WTC11 (cell line): ENCODE measurements around the gene ANKRD11. TPM values are rescaled to one million over a fixed set of nuclear protein-coding genes. Genes with fewer than 3 reads are reported as not detected.

Source experiments
- ATAC-seq: fragments of 200-7000 bp; cut with Tn5 transposase; 2 replicates; pipeline ENCODE4 v1.10.0; 2021; ENCODE audit warnings: mild to moderate bottlenecking, moderate library complexity
- CTCF ChIA-PET: fragments of 300-600 bp; sonication (Branson Sonifier 250); formaldehyde crosslinking; loops from one replicate; lab custom pipeline; 2021; ENCODE audit warnings: antibody characterized with exemption; lab: Charles Lee
- POLR2A ChIA-PET: fragments of 350-600 bp; sonication (Branson Sonifier 250); formaldehyde crosslinking; loops from one replicate; lab custom pipeline; 2021; ENCODE audit warnings: antibody characterized with exemption; lab: Charles Lee
- DNase-seq: peaks from one replicate; pipeline ENCODE4 v3.0.0; 2021; ENCODE audit warnings: low spot score
- H3K27ac Mint-ChIP-seq: 2 replicates; pipeline ENCODE4 v1.8.0; 2021; ENCODE audit warnings: mixed read lengths
- H3K27me3 Mint-ChIP-seq: 2 replicates; pipeline ENCODE4 v1.8.0; 2021; ENCODE audit warnings: low read depth, mild to moderate bottlenecking, moderate library complexity, mixed read lengths
- H3K36me3 Mint-ChIP-seq: 2 replicates; pipeline ENCODE4 v1.8.0; 2021; ENCODE audit warnings: mixed read lengths
- H3K4me1 Mint-ChIP-seq: 2 replicates; pipeline ENCODE4 v1.8.0; 2022; ENCODE audit warnings: mixed read lengths
- H3K4me3 Mint-ChIP-seq: 2 replicates; pipeline ENCODE4 v1.8.0; 2021; ENCODE audit warnings: mild to moderate bottlenecking, moderate library complexity, mixed read lengths
- H3K9me3 Mint-ChIP-seq: 2 replicates; pipeline ENCODE4 v1.8.0; 2021; ENCODE audit warnings: mixed read lengths
- CREM ChIP-seq: sonication (generic); formaldehyde crosslinking; IDR thresholded peaks from 2 replicates; pipeline ENCODE4 v1.8.1; 2022; ENCODE audit warnings: mild to moderate bottlenecking, missing genetic modification reagents, moderate library complexity
- EMX1 ChIP-seq: fragments of 250-450 bp; sonication (Bioruptor Pico); IDR thresholded peaks from 2 replicates; pipeline ENCODE4 v1.8.0; 2021; ENCODE audit warnings: mild to moderate bottlenecking
- HMGA2 ChIP-seq: fragments of 250-450 bp; sonication (Bioruptor Pico); IDR thresholded peaks from 2 replicates; pipeline ENCODE4 v1.4.0; 2021; ENCODE audit warnings: mild to moderate bottlenecking, moderate library complexity
- MXD4 ChIP-seq: fragments of 250-450 bp; sonication (Bioruptor Pico); IDR thresholded peaks from 2 replicates; pipeline ENCODE4 v1.8.0; 2021; ENCODE audit warnings: mild to moderate bottlenecking, moderate library complexity, borderline replicate concordance
- MYBL2 ChIP-seq: sonication (generic); formaldehyde crosslinking; IDR thresholded peaks from 2 replicates; pipeline ENCODE4 v1.8.1; 2023; ENCODE audit warnings: mild to moderate bottlenecking, moderate library complexity, missing genetic modification reagents
- OVOL2 ChIP-seq: fragments of 250-450 bp; sonication (Bioruptor Pico); IDR thresholded peaks from 2 replicates; pipeline ENCODE4 v1.9.0; 2021; ENCODE audit warnings: mild to moderate bottlenecking, borderline replicate concordance
- RELA ChIP-seq: sonication (generic); formaldehyde crosslinking; IDR thresholded peaks from 2 replicates; pipeline ENCODE4 v1.8.1; 2022; ENCODE audit warnings: missing genetic modification reagents, mild to moderate bottlenecking, borderline replicate concordance
- SOX15 ChIP-seq: fragments of 250-450 bp; sonication (Bioruptor Pico); IDR thresholded peaks from 2 replicates; pipeline ENCODE4 v1.9.0; 2021; ENCODE audit warnings: mild to moderate bottlenecking
- TEAD1 ChIP-seq: sonication (generic); formaldehyde crosslinking; IDR thresholded peaks from 2 replicates; pipeline ENCODE4 v1.8.0; 2022; ENCODE audit warnings: mild to moderate bottlenecking, missing genetic modification reagents
- TEAD4 ChIP-seq: sonication (generic); formaldehyde crosslinking; IDR thresholded peaks from 2 replicates; pipeline ENCODE4 v1.8.0; 2022; ENCODE audit warnings: mild to moderate bottlenecking, missing genetic modification reagents
- ZBTB21 ChIP-seq: sonication (generic); formaldehyde crosslinking; IDR thresholded peaks from 2 replicates; pipeline ENCODE4 v1.8.1; 2023; ENCODE audit warnings: mild to moderate bottlenecking, missing genetic modification reagents, borderline replicate concordance
- ZNF121 ChIP-seq: sonication (generic); formaldehyde crosslinking; IDR thresholded peaks from 2 replicates; pipeline ENCODE4 v1.8.0; 2023; ENCODE audit warnings: missing genetic modification reagents
- ZNF317 ChIP-seq: sonication (generic); formaldehyde crosslinking; IDR thresholded peaks from 2 replicates; pipeline ENCODE4 v1.8.1; 2023; ENCODE audit warnings: low read depth, mild to moderate bottlenecking, moderate library complexity, missing genetic modification reagents, borderline replicate concordance
- ZNF396 ChIP-seq: fragments of 250-450 bp; sonication (Bioruptor Pico); IDR thresholded peaks from 2 replicates; pipeline ENCODE4 v1.8.0; 2021; ENCODE audit warnings: mild to moderate bottlenecking, moderate library complexity, borderline replicate concordance
- ZNF416 ChIP-seq: fragments of 250-450 bp; sonication (Bioruptor Pico); IDR thresholded peaks from 2 replicates; pipeline ENCODE4 v1.9.0; 2021; ENCODE audit warnings: mild to moderate bottlenecking, inconsistent platforms
- total RNA-seq: library from RNA; stranded (reverse); gene quantifications from 3 replicates; pipeline ENCODE4 v1.2.3, GENCODE V29; 2021
- TF ChIP-seq, protein P1 (sequence below): fragments of 250-450 bp; sonication (Bioruptor Pico); conservative IDR thresholded peaks from 2 replicates; pipeline ENCODE4 v1.9.0; 2021; ENCODE audit warnings: mild to moderate bottlenecking
- TF ChIP-seq, protein P2 (sequence below): sonication (generic); formaldehyde crosslinking; IDR thresholded peaks from 2 replicates; pipeline ENCODE4 v1.8.1; 2022; ENCODE audit warnings: mild to moderate bottlenecking, missing genetic modification reagents, moderate library complexity, borderline replicate concordance
- TF ChIP-seq, protein P3 (sequence below): sonication (generic); formaldehyde crosslinking; IDR thresholded peaks from 2 replicates; pipeline ENCODE4 v1.8.0; 2022; ENCODE audit warnings: missing genetic modification reagents
- TF ChIP-seq, protein P4 (sequence below): sonication (generic); formaldehyde crosslinking; IDR thresholded peaks from 2 replicates; pipeline ENCODE4 v1.8.1; 2022; ENCODE audit warnings: missing genetic modification reagents, borderline replicate concordance

The ANKRD11 gene
- total RNA-seq, 1 experiment from 2014 or later, result 184 TPM

DNA sequence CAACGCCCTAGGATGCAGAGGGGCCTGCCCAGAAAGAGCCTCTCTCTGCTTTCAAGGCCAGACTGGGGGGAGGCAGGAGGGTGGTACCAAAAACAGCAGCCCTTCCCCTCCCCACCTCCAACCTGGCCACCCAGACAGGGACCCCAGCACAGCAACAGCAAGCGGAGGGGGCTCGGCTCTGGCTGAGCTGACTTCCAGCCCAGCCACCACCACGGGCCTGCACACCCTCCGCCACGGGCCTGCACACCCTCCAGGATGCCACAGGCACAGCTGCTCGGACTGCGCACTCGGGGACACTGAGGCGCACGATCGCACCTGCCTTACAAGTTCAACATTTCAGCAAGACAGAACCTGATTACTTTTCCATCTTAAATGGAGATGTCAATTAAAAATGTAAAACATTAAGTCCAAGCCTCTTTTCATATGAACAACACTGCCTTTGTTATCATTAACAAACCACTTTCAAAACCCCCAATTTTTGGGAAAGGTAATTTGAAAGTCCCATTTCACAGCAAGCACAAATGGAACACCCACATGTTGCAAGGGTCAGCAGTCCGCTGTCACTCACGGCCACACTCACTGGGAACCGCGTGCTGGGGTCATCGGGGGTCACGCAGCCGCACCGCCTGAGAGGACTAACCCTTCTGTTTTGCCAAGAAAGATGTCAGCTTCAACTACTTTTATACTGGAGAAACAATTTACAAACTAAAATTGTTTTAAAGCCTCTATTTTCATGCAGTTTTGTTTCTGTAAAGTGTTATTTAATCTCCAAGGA lies 76.4 kb downstream of the ANKRD11 start:
- ChIA-PET CTCF (interaction anchor here (1.2 kb wide), 1 partner anchor 40 kb away, joined by 3 read pairs; no protein-coding TSS in a partner anchor), POLR2A (no interaction called here)
- ATAC-seq, result no peak
- no peaks in the 10 kb centered on the region for H3K27me3 Mint-ChIP-seq
- H3K27ac Mint-ChIP-seq, result peak overlapping the region; percentile 57; the same call in 1 of the 2 replicates
- H3K36me3 Mint-ChIP-seq, result peaks cover 10% of the 10 kb centered on the region
- H3K4me3 Mint-ChIP-seq, result no peak overlapping the region
- no peak for TF ChIP-seq OVOL2 (CRISPR knock-in tag)
- TF ChIP-seq MXD4 (CRISPR knock-in tag), result no peak
- TF ChIP-seq, protein P1, sequence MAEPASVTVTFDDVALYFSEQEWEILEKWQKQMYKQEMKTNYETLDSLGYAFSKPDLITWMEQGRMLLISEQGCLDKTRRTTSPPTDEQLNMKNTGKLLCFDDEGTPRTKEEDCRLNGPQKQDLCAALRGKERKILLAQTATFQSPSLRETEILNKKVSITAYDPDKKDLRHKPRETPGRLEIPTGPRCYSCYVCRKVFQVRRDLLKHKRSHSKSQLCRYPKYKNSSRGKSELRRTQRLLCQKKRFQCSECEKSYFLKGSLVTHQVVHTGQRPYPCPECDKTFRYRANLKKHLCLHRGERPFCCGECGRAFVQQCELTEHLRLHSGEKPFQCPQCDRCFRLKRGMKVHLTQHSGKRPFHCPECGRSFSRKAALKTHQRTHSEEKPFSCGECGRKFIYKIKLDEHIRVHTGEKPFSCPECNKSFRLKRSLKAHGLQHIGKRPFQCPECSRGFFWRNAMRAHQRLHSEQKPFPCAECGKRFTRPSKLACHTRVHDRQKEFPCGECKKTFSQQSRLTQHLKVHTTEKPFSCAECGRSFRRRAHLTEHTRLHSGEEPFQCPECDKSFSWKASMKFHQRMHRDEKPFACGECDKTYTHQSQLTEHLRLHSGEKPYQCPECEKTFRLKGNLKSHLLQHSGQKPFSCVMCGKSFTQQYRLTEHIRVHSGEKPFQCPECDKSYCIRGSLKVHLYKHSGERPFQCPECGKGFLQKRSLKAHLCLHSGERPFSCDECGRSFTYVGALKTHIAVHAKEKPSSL (CRISPR knock-in tag), result no peak
- no peak for TF ChIP-seq MYBL2 (CRISPR knock-in tag)
- TF ChIP-seq, protein P2, sequence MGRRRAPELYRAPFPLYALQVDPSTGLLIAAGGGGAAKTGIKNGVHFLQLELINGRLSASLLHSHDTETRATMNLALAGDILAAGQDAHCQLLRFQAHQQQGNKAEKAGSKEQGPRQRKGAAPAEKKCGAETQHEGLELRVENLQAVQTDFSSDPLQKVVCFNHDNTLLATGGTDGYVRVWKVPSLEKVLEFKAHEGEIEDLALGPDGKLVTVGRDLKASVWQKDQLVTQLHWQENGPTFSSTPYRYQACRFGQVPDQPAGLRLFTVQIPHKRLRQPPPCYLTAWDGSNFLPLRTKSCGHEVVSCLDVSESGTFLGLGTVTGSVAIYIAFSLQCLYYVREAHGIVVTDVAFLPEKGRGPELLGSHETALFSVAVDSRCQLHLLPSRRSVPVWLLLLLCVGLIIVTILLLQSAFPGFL, result no peak
- TF ChIP-seq SOX15 (CRISPR knock-in tag), result no peak
- no peak for TF ChIP-seq CREM (CRISPR knock-in tag)
- TF ChIP-seq TEAD1 (CRISPR knock-in tag), result no peak
- TF ChIP-seq, protein P3, sequence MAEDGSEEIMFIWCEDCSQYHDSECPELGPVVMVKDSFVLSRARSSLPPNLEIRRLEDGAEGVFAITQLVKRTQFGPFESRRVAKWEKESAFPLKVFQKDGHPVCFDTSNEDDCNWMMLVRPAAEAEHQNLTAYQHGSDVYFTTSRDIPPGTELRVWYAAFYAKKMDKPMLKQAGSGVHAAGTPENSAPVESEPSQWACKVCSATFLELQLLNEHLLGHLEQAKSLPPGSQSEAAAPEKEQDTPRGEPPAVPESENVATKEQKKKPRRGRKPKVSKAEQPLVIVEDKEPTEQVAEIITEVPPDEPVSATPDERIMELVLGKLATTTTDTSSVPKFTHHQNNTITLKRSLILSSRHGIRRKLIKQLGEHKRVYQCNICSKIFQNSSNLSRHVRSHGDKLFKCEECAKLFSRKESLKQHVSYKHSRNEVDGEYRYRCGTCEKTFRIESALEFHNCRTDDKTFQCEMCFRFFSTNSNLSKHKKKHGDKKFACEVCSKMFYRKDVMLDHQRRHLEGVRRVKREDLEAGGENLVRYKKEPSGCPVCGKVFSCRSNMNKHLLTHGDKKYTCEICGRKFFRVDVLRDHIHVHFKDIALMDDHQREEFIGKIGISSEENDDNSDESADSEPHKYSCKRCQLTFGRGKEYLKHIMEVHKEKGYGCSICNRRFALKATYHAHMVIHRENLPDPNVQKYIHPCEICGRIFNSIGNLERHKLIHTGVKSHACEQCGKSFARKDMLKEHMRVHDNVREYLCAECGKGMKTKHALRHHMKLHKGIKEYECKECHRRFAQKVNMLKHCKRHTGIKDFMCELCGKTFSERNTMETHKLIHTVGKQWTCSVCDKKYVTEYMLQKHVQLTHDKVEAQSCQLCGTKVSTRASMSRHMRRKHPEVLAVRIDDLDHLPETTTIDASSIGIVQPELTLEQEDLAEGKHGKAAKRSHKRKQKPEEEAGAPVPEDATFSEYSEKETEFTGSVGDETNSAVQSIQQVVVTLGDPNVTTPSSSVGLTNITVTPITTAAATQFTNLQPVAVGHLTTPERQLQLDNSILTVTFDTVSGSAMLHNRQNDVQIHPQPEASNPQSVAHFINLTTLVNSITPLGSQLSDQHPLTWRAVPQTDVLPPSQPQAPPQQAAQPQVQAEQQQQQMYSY, result no peak
- TF ChIP-seq, protein P4, sequence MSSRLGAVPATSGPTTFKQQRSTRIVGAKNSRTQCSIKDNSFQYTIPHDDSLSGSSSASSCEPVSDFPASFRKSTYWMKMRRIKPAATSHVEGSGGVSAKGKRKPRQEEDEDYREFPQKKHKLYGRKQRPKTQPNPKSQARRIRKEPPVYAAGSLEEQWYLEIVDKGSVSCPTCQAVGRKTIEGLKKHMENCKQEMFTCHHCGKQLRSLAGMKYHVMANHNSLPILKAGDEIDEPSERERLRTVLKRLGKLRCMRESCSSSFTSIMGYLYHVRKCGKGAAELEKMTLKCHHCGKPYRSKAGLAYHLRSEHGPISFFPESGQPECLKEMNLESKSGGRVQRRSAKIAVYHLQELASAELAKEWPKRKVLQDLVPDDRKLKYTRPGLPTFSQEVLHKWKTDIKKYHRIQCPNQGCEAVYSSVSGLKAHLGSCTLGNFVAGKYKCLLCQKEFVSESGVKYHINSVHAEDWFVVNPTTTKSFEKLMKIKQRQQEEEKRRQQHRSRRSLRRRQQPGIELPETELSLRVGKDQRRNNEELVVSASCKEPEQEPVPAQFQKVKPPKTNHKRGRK, result no peak
- TF ChIP-seq ZNF121 (CRISPR knock-in tag), result no peak
- no peak for TF ChIP-seq ZNF416
- DNase-seq, result no peak
- H3K9me3 Mint-ChIP-seq, result no peaks in the 10 kb centered on the region
- peaks cover 70% of the 10 kb centered on the region for H3K4me1 Mint-ChIP-seq

DNA sequence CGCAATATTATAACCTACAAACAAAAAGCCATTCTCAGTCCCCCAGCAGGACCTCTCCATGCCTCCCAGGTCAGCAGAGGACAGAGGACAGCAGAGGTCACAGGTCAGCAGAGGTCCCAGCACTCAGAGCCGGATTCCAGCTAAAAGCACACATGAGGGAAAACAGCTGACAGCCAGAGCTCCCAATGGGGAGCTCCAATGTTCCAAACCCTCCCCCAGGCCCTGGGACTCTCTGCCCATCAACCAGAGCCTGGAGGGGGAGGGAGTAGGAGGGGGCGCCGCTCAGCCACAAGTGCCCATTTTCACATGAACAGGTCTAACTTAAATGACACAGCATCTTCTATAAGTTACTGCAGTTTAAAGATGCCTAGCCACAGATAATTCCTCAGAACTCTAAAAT lies 77.5 kb downstream of the ANKRD11 start:
- peaks cover 75% of the 10 kb centered on the region for H3K4me1 Mint-ChIP-seq
- ChIA-PET CTCF (interaction anchor here (0.6 kb wide), 1 partner anchor 75 kb away, joined by 3 read pairs; no protein-coding TSS in a partner anchor), POLR2A (no interaction called here)
- H3K9me3 Mint-ChIP-seq, result no peaks in the 10 kb centered on the region
- H3K36me3 Mint-ChIP-seq, result peaks cover 4% of the 10 kb centered on the region
- no peak overlapping the region for H3K4me3 Mint-ChIP-seq
- H3K27ac Mint-ChIP-seq, result peak overlapping the region; percentile 66; the same call in 1 of the 2 replicates
- no peaks in the 10 kb centered on the region for H3K27me3 Mint-ChIP-seq
- no peak for TF ChIP-seq EMX1
- TF ChIP-seq HMGA2 (CRISPR knock-in tag), result no peak
- no peak for TF ChIP-seq ZNF396 (CRISPR knock-in tag)
- TF ChIP-seq ZNF317, result no peak
- no peak for TF ChIP-seq TEAD4 (CRISPR knock-in tag)
- no peak for TF ChIP-seq RELA (CRISPR knock-in tag)
- TF ChIP-seq ZBTB21, result no peak
- no peak for TF ChIP-seq SOX15 (CRISPR knock-in tag)
- ATAC-seq, result peak; percentile 17; the same call in 1 of the 2 replicates
- DNase-seq, result no peak
